ENCODE measurements around the gene TET1.
"Not testable (repeated sequence)": the region's sequence is repeated elsewhere in the genome, so short reads cannot be mapped to it uniquely, and the experiment has no call there.

TET1 gene

GRCh38 chr10:68732651-68733050 is 172.5 kb downstream of the TET1 start:
- peak overlapping the region; percentile 32 for H3K27ac Mint-ChIP-seq
- no peak overlapping the region for H3K4me3 Mint-ChIP-seq
- no peaks in the 10 kb centered on the region for H3K27me3 Mint-ChIP-seq (ENCODE audit: low read depth, poor library complexity)
- no peaks in the 10 kb centered on the region for H3K9me3 Mint-ChIP-seq
- H3K36me3 Mint-ChIP-seq (ENCODE audit: low read depth), result peaks cover 86% of the 10 kb centered on the region
- no peak for DNase-seq
- H3K4me1 Mint-ChIP-seq, result no peaks in the 10 kb centered on the region
- no peak for TF ChIP-seq CTCF (IDR thresholded peaks at IDR 0.05)

- Mint-ChIP-seq H3K4me1 (no peaks in the 10 kb centered on the region), H3K36me3 (ENCODE audit: low read depth) (peaks cover 88% of the 10 kb centered on the region)
Measured at GRCh38 chr10:68734349-68734748, 174.2 kb downstream of the TET1 start.

GRCh38 chr10:68735119-68735518 is 175.0 kb downstream of the TET1 start:
- no peak for DNase-seq
- Mint-ChIP-seq H3K4me3 (no peak overlapping the region), H3K27ac (no peak overlapping the region), H3K27me3 (ENCODE audit: low read depth, poor library complexity) (no peaks in the 10 kb centered on the region), H3K9me3 (no peaks in the 10 kb centered on the region), H3K36me3 (ENCODE audit: low read depth) (peaks cover 88% of the 10 kb centered on the region), H3K4me1 (no peaks in the 10 kb centered on the region)
- no peak for TF ChIP-seq CTCF (IDR thresholded peaks at IDR 0.05)

More at GRCh38 chr10:68734349-68734748, 174.2 kb downstream of the TET1 start:
- no peak for DNase-seq
- Mint-ChIP-seq H3K4me3 (no peak overlapping the region), H3K9me3 (no peaks in the 10 kb centered on the region), H3K27me3 (ENCODE audit: low read depth, poor library complexity) (no peaks in the 10 kb centered on the region), H3K27ac (peak overlapping the region; percentile 32)
- no peak for TF ChIP-seq CTCF (IDR thresholded peaks at IDR 0.05)

- DNase-seq; H3K27ac Mint-ChIP-seq; H3K4me1 Mint-ChIP-seq; H3K9me3 Mint-ChIP-seq; H3K4me3 Mint-ChIP-seq; H3K27me3 Mint-ChIP-seq (ENCODE audit: low read depth, poor library complexity): not testable (repeated sequence)
- H3K36me3 Mint-ChIP-seq (ENCODE audit: low read depth), result peaks cover 85% of the 10 kb centered on the region
Measured at GRCh38 chr10:68735739-68736138, 175.6 kb downstream of the TET1 start.

- not testable (repeated sequence) for H3K4me1 Mint-ChIP-seq; H3K27ac Mint-ChIP-seq; H3K27me3 Mint-ChIP-seq (ENCODE audit: low read depth, poor library complexity); DNase-seq; H3K4me3 Mint-ChIP-seq; H3K9me3 Mint-ChIP-seq
- peaks cover 73% of the 10 kb centered on the region for H3K36me3 Mint-ChIP-seq (ENCODE audit: low read depth)
Measured at GRCh38 chr10:68740676-68741075, 180.5 kb downstream of the TET1 start.

- no peak overlapping the region for H3K4me3 Mint-ChIP-seq
- H3K27me3 Mint-ChIP-seq (ENCODE audit: low read depth, poor library complexity), result no peaks in the 10 kb centered on the region
- peaks cover 67% of the 10 kb centered on the region for H3K36me3 Mint-ChIP-seq (ENCODE audit: low read depth)
- no peak for DNase-seq
- H3K4me1 Mint-ChIP-seq, result no peaks in the 10 kb centered on the region
- H3K27ac Mint-ChIP-seq, result no peak overlapping the region
- TF ChIP-seq CTCF (IDR thresholded peaks at IDR 0.05), result no peak
- H3K9me3 Mint-ChIP-seq, result no peaks in the 10 kb centered on the region
Measured at GRCh38 chr10:68742397-68742796, 182.3 kb downstream of the TET1 start.
